GM18502 (cell line): ENCODE measurements around the gene IPMK.
"Not testable (repeated sequence)": the region's sequence is repeated elsewhere in the genome, so short reads cannot be mapped to it uniquely, and the experiment has no call there.

Source experiments
- ATAC-seq: cut with Tn5 transposase; IDR thresholded peaks from one replicate; pipeline ENCODE4 v1.9.1; 2021; ENCODE audit warnings: mild to moderate bottlenecking; ENCODE audit not compliant: unreplicated experiment, poor library complexity

IPMK gene

GRCh38 chr10:58158806-58159205 is 108.9 kb downstream of the IPMK start:
- ATAC-seq: no peak

DNA sequence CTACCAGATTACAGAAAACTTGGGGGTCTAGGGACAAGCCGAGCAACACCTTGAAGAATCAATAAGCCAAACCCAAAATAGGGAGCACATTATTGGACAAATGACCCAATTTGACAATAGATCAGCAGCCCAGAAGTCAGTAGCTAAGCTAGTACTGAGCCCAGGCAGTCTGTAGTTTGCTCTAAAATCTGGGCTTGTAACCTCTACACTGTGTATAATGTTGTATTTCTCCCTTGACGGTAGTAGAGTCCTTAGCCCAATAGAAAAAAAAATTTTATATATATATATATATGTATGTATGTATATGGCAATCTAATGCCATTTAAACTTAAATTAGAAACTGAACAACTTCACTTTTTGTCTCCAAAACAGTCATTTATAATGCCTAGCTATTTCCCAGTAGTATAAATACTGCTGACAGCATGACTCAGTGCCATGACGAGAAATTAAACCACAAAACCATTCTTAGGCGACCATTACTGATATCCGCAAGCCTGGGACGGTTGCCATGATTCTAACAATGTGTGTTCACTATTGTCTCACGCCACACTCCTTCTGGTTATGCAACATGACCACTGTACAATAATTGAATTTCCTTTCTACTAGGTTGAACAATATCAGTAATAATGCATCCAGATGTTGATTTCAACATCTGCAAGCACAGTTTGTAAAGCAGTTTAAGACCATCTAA is 110.5 kb downstream of the IPMK start:
- no peak for ATAC-seq

- ATAC-seq: not testable (repeated sequence)
These were observed 111.8 kb downstream of the IPMK start for GRCh38 chr10:58155941-58156340.

- ATAC-seq: no peak
These were observed 113.9 kb downstream of the IPMK start for GRCh38 chr10:58153751-58154150.

DNA sequence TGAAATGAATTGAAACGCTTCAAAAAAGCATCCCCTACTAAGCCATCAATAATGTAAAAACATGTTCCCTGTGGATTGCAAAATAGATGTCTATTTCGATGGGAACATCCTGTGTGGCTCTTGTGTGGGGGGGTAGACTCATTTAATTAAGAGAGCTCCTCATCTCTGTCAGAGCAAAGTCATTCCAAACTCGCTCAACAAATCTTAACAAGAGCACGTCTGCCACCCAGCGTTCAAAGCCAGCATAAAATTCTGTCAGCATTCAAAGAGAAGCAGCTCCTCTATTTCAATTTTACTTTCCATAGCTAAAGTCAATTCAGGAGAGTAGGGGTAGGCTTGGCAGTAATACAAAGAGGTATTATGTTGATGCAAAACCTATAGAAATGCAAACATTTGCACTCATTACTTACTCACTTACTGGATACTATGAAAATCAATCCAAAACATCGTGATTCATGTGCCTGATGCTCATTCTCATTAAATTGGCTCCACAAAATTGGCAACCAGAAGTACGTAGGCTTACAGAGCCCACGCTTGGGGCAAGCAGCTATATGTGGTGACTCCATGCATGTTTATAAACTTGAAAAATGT is 114.9 kb downstream of the IPMK start:
- no peak for ATAC-seq

DNA sequence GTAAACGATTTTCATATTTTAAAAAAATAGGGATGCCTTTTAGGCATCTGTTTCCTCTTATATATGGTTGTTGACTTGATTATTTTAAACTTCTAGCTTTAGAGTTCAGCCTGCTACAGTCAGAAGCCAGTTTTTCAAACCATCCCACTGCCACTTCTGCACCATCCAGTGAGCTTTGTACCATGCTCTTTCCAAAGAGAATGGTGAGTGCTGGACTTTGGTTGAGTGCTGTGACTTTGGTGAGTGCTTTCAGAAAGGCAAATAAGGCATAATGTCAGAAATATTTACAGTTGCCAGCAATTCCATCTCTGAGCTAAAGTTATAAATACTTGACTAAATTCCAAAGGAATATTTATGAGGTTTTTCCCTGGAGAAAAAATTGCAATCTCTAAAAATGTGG is 117.4 kb downstream of the IPMK start:
- ATAC-seq: no peak

DNA sequence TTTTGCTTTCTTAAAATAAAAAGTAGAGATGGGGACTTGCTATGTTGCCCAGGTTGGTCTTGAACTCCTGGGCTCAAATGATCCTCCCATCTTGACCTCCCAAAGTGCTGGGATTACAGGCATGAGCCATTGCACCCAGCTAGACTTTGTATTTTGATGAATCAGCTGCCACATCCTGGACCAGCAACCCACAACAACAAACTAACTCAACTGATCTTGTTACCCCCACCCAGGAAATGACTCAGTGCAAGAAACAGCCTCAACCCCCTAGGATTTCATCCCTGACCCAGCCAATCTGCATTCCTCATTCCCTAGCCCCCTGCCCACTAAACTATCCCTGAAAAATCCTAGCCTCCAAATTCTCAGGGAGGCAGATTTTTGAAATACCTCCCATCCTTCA is 123.8 kb downstream of the IPMK start:
- ATAC-seq: no peak
